ENCODE data around the gene CTU2. TPM values are rescaled to one million over a fixed set of nuclear protein-coding genes. Genes with fewer than 3 reads are reported as not detected.

Gene CTU2
- total RNA-seq, 4 donors from 2014 or later: 0.88 to 20.3 (median 14.6) TPM

DNA sequence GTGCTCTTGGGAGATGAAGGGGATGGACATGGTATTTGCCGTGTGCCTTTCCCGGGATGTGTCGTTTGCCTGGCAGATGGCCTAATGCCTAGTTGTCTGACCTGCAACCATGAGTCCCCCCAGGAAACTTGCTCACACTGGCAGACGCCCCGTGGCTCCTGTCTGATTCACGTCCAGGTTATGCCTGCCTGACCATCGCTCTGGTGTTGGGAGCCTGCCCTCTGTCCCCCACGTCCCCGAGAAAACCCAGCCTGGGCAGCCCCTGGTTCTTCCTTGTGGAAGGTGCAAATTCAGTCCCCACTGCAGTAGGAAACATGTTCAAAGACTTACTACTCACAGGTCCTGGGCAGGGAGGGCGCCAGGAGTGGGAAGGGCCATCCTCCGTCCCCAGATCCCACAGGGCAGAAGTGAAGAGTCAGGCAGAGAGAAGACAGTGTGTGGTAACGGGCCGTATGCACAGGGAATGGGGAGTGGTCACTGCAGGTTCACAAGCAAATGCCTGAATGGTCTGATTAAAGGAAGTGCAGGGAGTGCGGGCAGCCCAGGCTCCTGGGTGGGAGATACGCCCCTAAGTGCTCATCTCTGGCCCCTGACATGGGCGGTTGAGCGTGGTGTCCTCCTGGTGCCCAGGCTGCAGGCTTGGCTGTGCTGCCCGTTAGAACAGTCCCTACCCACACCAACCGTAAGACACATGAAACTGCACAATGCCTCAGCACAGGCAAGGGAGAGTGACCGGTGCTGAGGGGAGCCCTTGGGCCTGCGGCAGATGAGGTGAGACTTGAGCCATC is 15.8 kb upstream of the CTU2 start:
- intact Hi-C loops (cut with DNase I; ENCODE audit: low total_unique reads): no loop called here
- no peak for DNase-seq
- TF ChIP-seq, protein P1, sequence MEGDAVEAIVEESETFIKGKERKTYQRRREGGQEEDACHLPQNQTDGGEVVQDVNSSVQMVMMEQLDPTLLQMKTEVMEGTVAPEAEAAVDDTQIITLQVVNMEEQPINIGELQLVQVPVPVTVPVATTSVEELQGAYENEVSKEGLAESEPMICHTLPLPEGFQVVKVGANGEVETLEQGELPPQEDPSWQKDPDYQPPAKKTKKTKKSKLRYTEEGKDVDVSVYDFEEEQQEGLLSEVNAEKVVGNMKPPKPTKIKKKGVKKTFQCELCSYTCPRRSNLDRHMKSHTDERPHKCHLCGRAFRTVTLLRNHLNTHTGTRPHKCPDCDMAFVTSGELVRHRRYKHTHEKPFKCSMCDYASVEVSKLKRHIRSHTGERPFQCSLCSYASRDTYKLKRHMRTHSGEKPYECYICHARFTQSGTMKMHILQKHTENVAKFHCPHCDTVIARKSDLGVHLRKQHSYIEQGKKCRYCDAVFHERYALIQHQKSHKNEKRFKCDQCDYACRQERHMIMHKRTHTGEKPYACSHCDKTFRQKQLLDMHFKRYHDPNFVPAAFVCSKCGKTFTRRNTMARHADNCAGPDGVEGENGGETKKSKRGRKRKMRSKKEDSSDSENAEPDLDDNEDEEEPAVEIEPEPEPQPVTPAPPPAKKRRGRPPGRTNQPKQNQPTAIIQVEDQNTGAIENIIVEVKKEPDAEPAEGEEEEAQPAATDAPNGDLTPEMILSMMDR (IDR thresholded peaks at IDR 0.05): no peak
- no peak for TF ChIP-seq POLR2A (IDR thresholded peaks at IDR 0.05)
- H3K27ac ChIP-seq: no peak overlapping the region
- H3K4me3 ChIP-seq: no peak overlapping the region
- peaks cover 7 to 8% of the 10 kb centered on the region in 2 donors for H3K27me3 ChIP-seq
- H3K36me3 ChIP-seq: no peaks in the 10 kb centered on the region
- H3K9me3 ChIP-seq: no peaks in the 10 kb centered on the region
- peaks cover 0 to 15% of the 10 kb centered on the region in 2 donors for H3K4me1 ChIP-seq

DNA sequence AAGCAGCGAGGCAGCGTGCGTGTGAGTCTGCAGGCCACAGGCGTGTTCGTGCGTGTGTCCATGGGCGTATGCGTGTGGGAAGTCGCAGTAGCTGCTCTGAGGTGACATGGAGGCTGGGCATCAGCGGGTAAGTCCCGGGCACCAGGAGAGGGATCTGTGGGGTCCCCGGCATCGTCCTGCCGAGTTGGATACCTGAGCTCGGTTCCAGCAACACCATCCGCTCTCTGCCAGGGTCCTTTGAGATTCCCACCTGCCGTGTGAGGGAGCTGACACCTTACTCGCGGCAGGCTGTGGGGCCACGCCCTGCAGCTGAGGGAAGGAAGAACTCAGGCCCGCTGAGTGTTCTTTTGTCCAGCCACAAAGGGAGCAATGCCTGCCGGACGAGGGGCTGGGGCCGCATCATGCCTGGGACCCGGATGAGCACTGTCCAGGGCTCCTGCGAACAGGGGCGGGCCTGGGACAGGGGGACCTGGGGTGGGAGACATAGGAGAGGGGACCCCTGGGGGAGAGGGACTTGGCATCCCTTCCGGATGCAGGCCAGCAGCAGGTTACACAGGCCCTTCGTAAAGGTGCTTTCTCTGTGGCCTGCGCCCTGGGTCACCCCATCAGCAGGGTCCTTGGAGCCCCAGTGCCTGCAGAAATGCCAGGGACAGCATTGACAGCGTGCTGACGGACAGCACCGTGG is 15.0 kb upstream of the CTU2 start:
- Histone ChIP-seq H3K36me3 (no peaks in the 10 kb centered on the region), H3K4me1 (peaks cover 0 to 8% of the 10 kb centered on the region in 2 donors), H3K4me3 (no peak overlapping the region), H3K27ac (no peak overlapping the region), H3K27me3 (peaks cover 1 to 6% of the 10 kb centered on the region in 2 donors), H3K9me3 (no peaks in the 10 kb centered on the region)
- intact Hi-C loops (cut with DNase I; ENCODE audit: low total_unique reads): no loop called here
- TF ChIP-seq, protein P1 (IDR thresholded peaks at IDR 0.05): no peak
- TF ChIP-seq POLR2A (IDR thresholded peaks at IDR 0.05): no peak
- DNase-seq: no peak

DNA sequence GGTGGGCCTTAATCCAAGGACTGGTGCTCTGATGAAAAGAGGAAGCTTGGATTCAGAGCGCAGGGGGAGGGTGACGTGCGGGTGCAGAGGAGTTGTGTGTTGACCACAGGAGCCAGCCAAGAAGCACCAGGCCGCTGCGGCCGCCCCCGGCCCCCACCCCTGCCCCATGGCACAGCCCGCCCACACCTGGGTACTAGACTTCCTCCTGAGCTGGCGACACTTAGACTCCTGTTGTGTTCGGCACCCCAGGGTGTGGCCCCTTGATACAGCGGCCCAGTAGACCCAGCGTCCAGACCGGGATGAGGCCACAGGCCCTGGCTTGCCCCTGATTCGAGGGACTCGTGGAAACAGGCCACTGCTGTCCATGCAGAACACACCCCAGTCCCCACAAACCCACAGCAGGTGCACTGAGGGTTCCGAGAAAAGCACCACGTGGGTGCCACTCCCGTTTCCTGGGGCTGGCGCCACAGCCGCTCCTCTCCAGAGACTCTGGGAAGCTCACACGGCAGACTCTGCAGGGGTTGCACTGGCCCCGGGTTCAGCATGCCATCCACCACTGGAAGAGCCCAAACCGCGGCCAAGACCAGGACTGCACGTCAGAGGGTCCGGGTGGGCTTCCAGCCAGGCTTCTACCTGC is 14.3 kb upstream of the CTU2 start:
- H3K27me3 ChIP-seq: peaks cover 0 to 6% of the 10 kb centered on the region in 2 donors
- intact Hi-C loops (cut with DNase I; ENCODE audit: low total_unique reads): no loop called here
- H3K27ac ChIP-seq: no peak overlapping the region
- no peaks in the 10 kb centered on the region for H3K9me3 ChIP-seq
- no peak overlapping the region for H3K4me3 ChIP-seq
- TF ChIP-seq, protein P1 (IDR thresholded peaks at IDR 0.05): no peak
- TF ChIP-seq POLR2A (IDR thresholded peaks at IDR 0.05): no peak
- DNase-seq: no peak
- no peaks in the 10 kb centered on the region for H3K4me1 ChIP-seq
- H3K36me3 ChIP-seq: no peaks in the 10 kb centered on the region

DNA sequence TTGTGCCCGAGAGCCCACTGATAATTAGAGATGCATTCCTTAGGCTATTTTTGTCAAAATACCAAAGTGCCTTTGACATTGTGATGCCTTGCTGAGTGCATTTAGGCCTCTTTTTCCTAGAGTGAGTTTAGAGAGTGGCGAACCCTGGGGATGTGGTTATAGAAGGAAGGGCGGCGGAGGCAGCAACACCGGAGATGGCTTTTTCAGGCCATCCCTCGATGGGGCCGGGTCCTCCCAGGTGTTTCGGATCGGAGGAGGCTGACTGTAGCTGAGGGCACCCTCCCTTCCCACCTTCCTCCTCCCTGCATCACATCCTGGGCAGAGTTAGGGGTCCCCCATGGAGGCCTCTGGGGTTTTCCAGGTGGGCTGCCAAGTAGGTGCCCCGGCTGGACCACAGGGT is 13.4 kb upstream of the CTU2 start:
- no peak overlapping the region for H3K4me3 ChIP-seq
- H3K27ac ChIP-seq: no peak overlapping the region
- TF ChIP-seq POLR2A (IDR thresholded peaks at IDR 0.05): no peak
- TF ChIP-seq, protein P1 (IDR thresholded peaks at IDR 0.05): no peak
- H3K4me1 ChIP-seq: no peaks in the 10 kb centered on the region
- no peaks in the 10 kb centered on the region for H3K36me3 ChIP-seq
- H3K9me3 ChIP-seq: no peaks in the 10 kb centered on the region
- intact Hi-C loops (cut with DNase I; ENCODE audit: low total_unique reads): no loop called here
- peaks cover 0 to 6% of the 10 kb centered on the region in 2 donors for H3K27me3 ChIP-seq
- DNase-seq: no peak
